Stimulated activated CD8-positive, alpha-beta memory T cell treated with anti-CD3 and anti-CD28 coated beads, Interleukin-4, amount 100 ng/mL, for 4 hours (primary cell): ENCODE data around the gene CLDN12.
"Not testable (repeated sequence)": the region's sequence is repeated elsewhere in the genome, so short reads cannot be mapped to it uniquely, and the experiment has no call there.

Source experiments
- DNase-seq, 2 donors: peaks; one replicate each; pipeline ENCODE4 v3.0.0-alpha.2; 2020; ENCODE audit warnings: low read depth in 2 of 2, low spot score in 1 of 2

The CLDN12 gene

DNA sequence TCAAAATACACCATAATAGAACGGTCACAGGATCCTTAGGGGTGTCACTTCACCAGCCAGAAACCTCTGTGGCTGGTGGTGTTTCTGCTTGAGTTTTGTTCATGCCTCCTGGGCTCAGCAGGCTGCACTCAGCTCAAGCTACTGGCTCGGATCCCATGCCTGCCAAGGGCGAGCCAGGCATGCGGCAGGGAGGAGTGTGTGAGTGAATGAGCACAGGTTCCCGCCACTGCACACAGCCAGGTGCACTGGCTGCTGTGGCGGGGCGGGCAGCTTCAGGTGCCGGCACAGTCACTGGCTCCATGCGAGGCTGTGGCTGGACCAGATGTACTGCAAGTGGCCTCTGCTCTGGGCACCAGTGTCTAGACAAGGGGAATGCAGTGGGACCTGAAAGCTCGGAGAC lies 29.5 kb downstream of the CLDN12 start:
- no peak for DNase-seq

DNA sequence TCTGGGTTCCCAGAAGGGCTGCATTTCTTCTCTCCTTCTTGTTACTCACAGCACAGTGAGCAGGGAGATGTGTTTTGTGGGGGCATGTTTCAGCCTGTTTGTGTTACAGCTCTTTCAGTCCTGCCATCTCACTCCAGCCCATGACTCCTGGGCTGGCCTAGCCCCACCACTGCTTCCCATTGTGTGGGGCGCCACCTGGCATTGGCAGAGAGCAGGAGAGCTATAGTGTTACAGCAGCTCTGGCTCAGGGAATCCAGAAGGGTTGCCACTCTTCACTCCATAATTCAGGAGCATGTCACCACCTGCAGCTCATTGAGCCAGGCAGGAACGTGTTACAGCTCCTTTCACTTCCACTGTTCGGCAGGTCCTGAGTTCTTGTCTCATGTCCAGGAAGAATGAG lies 30.0 kb downstream of the CLDN12 start:
- no peak for DNase-seq

DNA sequence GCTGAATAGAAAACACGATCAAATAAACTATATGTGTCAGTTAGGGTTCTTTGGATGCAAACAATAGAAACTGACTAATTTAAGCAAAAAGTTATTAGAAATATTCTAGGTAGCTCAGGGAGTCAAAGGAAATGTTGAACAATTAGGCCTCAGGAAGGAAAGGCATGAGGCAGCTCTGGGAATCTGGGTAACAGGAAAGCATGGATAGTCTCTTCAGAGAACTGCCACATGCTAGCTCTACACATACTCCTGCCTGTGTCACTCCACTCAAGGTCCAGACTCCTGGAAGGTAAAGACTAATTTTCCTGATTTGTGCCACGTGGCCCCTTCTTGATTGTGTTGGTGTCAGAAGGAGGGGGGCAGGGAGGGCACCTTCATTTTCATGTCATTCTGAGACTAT lies 42.4 kb downstream of the CLDN12 start:
- no peak for DNase-seq

DNA sequence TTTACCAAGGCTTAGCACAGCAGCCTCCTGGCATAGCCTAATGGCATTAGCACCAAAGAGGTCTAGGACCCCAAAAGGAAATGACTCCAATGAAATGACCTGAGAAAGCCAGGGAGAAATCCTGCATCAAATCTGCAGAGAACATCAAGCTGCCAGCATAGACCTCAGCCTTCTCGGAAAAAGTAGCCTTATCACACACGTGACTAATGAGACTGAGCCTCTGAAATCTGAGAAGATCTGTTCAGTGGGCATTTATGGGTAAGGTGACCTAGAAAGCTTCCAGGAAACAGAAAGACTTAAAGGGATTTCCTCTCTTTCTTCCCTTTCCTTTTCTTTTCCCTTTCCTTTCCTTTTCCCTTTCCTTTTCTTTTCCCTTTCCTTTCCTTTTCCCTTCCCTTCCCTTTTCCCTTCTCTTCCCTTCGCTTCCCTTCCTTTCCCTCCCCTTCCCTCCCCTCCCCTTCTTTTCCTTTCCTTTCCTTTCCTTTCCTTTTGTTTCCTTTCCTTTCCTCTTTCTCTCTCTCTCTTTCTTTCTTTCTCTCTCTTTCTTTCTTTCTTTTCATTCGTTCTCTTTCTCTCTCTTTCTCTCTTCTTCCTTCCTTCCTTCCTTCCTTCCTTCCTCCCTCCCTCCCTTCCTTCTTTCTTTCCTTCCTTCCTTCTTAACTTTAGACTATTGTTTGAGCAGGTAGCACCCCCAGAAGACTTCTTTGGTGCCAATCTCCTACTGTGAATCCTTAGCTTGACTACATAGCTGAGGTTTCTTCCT lies 43.1 kb downstream of the CLDN12 start:
- no peak for DNase-seq

DNA sequence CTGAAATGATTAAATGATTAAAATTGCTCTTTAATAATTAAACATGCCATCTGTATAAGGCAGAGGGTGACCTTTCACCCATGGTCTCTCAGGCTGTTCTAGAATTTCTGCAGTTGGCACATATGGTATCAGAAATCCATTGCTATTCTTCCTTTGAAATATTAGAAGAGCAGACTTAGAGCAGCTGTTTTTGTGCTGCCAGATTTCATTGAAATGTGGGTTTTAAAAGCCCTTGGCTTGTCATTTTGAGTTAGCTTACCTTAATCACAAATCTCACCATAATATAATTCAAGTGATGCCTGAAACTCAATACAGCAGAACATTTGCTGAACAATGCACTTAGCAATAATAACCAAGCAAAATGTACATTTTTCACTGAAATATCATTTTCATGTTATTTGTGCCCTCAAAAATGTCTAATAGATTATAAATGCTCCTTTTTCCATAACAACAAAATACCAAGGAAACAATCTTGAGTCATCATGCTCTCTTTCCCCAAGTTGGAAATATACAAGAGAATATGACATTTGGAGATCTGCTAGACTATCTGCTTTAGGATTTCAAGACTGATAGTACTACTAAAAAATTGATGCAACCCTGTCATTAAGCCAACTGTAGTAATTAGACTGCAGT lies 50.1 kb downstream of the CLDN12 start:
- DNase-seq, result no peak

DNA sequence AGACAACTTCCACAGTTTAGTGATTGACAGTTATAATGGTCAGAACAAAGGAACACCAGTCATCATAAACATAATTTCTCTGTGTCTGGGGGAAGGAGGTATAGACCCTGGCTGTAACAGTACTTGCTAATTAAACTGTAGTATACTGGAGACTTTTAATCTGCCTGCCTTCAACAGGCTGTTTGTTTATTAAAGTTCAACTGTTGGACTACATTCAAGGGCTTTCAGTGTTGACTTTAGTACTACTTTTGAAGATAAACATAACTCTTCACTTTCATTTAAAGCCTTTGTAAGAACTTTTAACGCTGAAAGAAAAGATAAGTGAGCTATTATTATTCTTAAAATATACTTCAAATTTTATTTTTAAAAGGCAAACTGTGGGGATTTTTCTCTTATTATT lies 50.7 kb downstream of the CLDN12 start:
- DNase-seq, result no peak

DNA sequence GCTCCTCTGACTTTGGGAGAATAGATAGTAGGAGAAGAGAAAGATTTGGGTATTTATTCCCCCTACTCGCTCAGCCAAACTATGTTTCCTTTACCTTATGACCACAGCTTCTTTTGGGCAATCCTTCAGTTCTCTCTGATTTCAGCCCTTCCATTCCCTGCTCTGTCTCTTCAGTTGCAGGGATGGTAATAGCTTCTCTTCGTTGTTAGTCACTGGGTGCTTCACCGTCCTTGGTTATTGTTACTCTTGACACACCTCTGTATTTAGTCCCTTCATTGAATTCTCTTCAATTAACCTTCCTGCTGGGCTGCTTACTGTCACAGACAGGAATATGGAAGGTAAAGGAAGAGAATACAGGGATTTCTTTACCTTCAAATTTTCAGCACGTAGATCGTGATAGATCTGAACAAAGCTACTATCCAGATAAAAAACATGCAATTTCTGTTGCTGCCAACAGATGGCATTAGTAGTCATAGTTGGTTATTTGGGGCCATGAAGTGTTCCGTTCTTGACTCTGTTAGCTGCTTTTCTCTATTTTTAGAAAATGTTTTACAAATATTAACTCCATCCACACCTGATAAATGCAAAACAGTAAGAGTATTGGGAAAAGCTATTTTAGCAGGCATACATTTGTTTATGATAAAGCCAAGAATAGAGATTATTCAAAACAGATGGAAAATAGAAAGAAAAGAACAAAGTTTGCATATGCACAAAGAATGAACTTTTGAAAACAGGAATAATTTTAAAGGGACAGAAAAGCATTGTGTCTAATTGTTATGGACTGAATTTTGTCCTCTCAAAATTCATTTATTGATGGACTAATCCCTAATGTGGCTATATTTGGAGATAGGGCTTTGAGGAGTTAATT lies 52.1 kb downstream of the CLDN12 start:
- DNase-seq, result no peak

DNA sequence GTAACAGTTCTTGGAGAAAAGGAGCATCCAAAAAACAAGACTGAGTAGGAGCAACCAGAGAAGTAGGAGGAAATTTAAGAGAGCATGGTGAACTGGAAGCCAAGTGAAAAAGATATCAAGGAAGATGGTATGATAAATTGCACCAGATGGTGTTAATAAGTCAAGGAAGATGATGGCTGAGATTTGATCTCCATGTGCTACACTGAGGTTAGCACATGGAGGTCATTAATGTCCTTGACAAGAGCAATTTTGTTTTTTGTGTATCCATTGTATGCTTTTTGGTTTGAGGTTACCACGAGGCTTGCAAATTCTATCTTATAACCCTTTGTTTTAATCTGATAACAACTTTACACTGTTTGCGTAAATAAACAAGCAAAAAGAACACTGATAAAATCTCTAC lies 54.8 kb downstream of the CLDN12 start:
- DNase-seq, result no peak

DNA sequence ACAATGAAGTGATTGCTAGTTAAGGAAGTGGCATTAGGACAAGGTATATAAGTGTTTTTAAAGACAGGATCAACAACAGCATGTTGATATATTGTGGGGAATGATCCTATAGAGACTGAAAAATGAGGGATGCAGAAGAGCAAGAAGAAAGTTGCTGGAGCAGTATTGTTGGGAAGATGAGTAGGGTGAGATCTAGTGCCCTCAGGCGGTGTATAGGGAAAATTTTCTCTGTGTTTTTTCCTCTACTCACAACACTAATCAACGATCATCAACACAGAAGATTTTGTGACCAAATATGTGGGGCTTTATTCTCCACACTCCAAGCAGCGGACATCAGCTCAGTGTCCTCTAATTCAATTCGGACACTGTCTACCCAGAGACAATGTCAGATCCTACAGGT lies 56.6 kb downstream of the CLDN12 start:
- DNase-seq, result no peak

DNA sequence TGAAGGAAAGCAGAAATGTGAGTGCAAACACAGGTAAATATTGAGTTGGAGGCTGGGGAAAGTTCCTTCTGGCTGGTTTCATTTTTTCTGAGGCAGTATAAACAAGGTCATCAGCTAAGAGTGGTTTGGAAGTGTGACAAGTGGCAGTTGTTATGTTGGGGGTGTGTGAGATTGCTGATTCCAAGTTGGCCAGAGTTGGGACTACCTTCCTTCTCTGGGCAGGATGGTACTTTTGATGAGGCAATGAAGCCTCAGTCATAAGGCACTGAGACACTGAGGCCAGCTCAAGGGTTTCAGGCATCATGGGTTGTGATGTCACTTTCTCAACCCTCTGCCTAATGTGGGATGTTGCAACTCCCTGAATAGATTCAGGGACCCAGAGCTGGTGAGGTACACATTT lies 58.0 kb downstream of the CLDN12 start:
- no peak for DNase-seq

DNA sequence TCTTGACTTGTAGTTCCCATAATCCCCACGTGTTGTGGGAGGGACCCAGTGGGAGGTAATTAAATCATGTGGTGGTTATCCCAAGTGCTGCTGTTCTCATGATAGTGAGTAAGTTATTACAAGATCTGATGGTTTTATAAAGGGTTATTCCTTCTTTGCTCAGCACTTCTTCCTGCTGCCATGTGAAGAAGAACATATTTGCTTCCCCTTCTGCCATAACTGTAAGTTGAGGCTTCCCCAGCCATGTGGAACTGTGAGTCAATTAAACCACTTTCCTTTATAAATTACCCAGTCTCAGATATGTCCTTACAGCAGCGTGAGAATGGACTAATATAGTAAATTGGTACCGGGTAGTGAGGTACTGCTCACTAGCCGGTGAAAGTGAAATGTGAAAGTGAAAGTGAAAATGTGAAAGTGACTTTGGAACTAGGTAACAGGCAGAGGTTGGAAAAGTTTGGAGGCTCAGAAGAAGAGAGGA lies 59.9 kb downstream of the CLDN12 start:
- not testable (repeated sequence) for DNase-seq
